Epidermal melanocyte (primary cell): ENCODE results near the gene FANCI.

Source experiments
- DNase-seq: peaks from one replicate; pipeline ENCODE4 v3.0.0; 2011; ENCODE audit warnings: low spot score; ENCODE audit not compliant: insufficient read length

The FANCI gene

DNA sequence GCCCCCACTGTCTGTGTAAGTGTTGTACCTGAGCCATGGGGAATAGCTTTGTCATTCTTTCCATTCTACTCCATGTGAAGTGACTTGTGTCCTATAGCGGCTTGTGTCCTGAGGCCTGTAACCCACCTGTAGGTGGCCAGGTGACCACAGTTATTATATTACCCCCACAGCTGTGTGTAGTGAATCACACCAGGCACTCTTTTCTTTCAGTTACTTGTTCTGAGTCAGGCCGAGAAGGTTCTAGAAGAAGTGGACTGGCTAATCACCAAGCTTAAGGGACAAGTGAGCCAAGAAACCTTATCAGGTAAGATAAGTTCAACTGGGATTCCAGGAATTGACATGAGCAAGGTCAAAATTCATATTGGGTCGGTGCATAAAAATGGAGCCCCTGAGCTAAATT lies 61.6 kb downstream of the FANCI start:
- DNase-seq = no peak

DNA sequence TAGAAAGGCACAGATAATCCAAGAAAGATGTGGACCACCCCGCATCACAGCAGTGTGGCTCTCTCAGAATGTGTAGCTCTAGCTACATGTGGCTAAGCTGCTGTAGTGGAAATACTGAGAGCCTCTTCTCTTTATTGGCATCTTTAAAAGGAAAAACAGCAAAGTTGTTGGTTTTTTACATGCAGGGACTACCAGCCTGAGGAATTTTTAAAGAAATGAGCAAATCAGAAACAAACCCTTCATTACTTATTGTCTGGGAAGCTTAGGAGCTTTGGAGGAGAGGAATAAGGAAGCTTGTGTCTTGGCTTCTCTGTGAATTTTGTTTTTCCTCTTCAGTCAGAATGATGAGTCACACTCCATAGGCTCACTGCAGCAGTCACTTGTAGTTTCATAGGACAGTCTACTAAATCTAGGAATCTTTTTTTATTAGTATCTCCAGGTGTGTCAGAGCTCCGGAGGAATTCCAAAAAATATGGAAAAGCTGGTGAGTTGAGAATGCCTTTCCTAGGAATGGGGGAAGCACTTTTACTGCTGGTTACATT lies 63.3 kb downstream of the FANCI start:
- no peak for DNase-seq

DNA sequence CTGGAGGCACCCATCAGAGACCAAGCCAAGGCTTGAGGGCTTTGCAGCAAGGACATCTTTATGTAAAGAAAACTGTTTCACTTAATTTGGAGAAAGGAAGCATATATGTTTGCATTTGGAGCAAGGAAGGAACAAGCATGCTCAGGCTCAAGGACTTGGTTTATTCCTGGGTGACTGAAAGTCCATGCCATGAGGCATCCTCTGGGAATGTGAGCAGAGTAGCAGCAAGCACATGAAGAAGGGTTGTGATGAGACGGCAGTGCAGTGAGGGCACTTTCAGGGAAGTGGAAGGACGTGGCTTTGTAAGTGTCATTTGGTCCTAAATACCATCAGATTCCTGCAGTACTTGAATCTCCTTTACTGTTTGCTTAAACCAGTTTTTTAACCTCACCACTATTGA lies 64.0 kb downstream of the FANCI start:
- no peak for DNase-seq

DNA sequence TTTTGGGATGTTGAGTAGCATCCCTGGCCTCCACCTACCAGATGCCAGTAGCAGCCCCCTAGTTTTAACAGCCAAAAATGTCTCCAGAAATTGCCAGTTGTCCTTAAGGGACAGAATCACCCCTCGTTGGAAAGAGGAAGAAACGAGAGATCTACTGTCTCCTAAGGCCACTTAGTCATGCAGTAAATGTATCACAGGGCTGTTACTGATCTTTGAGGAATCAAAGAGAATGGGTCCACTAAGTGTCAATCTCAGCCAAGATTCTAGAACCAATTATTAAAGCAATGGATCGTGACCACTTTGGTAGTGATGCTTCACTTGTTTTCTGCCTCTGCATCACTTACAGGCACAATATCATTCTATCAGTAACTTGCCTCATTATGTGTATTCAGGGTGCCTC lies 64.5 kb downstream of the FANCI start:
- no peak for DNase-seq

DNA sequence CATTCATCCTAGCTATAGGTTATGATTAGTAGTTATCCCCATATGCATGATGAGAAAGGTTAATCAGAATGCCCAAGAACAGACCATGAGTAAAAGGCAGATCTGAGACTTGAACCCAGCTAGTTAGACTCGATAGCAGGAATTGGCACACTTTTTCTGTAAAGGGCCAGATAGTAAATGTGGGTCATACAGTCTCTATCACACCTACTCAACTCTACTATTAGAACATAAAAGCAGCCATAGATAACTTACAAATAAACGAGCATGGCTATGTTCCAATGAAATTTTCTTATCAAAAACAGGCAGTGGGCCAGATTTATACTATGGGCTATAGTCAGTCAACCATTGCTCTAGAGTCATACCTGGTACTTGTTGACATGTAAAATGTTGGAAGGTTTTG lies 66.2 kb downstream of the FANCI start:
- DNase-seq = no peak

DNA sequence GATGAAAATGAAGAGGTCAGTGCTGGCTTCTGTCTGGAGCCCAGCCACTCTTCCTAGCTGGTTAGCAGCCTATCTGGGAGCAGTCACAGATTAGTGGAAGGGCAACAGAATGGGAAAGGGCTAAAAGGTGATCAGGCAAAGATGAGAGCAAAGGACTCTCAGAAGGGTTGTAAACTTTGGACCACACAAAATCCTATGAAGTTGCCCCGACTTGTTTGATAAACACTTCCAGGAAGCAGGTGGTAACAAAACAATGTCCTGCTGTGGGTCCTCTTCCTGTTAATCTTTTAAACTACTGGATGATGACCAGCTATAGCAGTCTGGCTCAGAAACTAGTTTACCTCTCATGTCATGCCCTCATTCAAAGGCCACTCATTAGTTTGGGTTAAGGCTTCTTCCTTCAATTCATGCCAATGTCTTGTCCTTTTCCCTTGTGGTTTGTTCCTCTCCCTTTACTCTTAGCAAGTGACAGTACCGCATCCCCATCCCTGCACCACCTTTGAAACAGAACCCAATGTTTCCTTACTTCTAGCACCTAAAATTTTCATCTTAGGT lies 71.7 kb downstream of the FANCI start:
- no peak for DNase-seq

DNA sequence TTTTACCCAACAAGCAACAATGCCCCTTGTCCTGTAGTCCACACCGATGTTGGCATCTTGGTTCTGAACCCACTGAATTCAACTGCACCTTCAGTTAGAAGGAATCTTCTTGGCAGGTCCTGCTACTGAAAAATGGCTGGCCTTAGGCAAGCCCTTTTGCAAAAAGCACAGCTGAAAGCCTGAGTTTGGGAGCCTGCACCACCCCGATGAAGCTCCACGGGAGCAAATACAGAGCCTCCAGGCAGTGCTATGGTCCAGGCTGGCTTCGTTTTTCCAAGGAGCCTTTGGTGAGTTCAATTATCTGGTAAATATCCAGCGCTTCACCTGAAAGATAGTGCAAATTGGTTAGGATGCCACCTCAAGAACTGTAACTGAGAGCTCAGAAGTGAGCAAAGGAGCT lies 72.7 kb downstream of the FANCI start:
- no peak for DNase-seq

DNA sequence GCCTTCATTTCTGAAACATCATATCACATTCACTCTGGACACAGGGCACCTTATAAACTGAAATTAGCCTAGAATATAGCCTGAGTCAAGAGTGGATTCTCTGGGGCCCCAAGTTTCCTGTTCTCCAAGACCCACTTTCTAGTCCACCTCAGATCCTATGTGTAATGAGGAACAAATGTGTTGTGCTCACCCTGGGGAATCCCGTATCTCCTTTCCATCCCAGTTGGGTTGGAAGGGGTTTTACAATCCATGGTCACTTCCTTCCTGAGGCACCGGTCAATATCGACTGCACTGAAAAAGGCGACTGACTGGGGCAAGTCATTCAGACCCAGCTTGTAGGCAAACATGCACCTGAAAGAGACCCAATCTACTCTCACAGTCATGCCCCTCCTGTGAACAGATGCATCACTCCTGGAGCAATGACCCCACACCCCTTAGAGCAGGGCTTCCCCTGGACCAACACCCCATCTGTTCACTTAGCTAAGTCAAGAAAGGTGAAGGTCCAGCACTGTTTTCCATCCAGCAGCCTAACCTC lies 73.5 kb downstream of the FANCI start:
- no peak for DNase-seq

DNA sequence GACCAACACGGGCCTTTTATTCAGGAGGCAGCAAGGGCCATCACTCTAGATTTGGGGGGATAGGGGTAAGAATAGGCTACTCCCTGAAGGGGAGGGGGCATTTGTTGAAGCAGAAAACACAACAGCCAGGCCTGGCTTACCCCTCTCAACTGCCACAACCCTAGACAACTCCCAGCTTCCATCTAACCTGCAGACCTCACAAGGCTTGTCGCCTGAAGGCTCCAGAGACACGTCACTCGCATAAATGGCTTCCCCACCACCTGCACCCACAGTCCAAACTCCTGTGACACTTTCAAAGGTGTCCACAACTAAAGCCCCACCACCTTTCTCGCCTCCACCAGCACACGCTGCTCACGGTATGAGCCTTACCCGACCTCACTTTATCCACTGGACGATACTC lies 75.9 kb downstream of the FANCI start:
- no peak for DNase-seq

DNA sequence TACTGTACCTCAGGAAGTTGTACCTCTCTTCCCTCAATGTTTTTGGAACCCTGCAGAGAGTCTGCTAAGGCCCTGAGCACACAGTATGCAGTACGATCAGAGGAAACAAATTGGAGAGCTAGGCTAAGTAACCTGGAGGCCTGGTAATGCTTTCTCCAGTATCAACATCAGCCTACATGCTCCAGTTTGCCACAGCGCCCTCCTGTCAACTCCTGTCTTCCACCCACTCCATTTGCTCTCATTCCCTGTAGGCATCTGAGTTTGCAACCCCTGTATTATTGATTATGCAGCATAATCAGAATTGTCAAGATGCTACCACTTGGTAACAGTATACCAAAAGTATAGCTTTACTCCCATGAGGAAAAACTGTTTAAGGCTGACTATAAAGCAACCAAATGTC lies 76.4 kb downstream of the FANCI start:
- no peak for DNase-seq

DNA sequence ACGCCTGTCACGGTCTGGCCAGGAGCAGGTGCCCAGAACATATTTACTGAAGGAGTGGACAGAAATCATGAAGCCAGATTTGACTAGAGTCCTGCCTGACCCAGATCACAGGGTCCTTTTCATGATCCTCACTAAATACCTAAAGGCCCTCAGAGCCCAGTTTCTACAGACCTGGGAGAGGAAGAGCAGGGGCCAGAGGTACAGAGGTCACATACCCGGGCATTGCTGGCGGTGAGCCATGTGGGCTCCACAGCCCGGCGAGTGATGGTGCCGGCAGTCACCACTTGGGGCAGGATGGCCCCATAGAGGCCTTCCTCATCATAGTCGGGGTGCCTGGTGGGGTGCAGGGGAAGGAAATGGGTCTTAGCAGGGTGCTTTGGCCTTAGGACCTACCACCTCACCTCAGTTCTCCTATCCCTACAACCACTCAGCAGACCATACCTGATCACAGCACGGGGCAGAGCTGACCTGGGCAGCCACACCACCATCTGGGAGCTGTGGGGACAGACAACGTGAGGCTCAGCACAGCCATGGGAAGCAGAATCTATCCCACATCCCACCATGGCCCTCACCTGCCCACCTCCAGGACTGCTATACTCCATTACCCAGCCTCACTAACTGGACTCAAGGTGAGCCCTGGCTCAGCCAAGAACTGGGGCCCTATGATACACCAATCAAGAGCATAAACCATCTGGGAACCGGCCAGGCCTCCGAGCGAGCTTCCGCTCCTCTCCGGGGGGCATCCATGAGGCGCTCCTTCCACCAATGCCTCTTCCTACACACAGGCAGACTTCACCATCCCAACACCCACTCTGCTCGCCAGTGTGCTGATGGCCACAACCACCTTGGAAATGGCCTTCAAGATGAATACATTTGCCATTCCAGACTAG lies 78.0 kb downstream of the FANCI start:
- DNase-seq = no peak

DNA sequence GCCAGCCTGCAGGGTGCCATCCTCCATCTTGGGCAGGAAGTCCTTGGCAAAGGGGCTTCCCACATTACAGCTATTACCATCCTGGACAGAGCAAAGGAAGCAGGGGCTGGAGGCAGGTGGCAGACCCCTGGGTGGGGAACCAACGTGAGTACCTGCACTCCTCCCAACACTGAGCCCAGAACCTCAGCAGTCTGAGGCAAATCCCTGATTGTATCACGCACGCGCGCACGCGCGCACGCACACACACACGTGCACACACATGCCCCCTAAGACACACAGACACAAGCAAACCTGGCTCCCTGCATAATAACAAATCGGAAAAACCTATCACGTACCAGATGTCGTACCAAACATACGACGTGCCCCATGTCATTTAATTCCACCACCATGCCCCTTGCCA lies 79.0 kb downstream of the FANCI start:
- no peak for DNase-seq

DNA sequence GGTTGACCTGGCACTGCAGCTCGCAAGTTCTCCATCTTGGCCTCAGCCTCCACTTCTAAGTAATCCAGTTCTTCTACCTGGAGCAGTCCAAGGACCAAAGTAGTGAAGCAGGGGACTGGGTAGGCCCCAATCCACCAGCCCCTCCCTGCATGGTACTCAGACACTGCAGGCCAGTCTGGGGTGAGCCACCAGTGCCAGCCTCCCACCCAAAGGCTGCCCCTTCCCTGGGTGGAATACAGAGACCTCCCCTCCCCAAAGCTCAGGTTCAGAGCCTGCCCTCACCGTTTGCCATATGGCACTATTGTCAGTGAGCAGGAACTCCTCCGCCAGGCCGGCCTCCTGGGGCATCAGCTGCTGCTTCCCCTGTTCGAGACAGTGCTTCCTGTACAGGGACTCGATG lies 80.0 kb downstream of the FANCI start:
- no peak for DNase-seq

DNA sequence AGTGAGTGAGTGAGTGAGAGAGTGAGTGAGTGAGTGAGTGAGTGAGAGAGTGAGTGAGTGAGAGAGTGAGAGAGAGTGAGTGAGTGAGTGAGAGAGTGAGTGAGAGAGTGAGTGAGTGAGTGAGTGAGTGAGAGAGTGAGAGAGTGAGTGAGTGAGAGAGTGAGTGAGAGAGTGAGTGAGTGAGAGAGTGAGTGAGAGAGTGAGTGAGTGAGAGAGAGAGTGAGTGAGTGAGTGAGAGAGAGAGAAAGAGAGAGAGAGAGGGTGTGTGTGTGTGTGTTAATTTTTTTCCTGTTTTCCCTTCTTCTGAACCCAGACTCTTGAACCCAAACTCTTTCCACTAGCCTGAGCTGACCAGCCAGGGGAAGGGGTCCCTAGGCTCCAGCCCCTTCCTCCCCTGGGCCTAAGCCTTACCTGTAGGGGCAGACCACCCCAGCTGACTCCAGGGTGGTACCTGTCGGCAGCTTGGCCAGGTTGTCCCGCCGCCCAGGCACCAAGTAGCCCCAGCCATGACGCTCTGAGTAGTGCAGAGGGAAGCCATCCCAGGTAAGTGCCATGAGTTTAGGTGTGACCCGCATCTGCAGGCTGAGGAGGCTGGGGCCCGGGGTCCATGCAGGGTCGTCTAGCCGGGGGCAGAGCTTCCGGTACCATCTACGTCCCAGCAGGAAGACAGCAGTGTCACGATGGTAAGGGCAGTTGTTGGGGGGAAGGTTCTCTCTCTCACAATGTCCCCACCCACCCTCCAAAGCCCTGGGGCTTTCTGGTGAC lies 81.4 kb downstream of the FANCI start:
- no peak for DNase-seq

DNA sequence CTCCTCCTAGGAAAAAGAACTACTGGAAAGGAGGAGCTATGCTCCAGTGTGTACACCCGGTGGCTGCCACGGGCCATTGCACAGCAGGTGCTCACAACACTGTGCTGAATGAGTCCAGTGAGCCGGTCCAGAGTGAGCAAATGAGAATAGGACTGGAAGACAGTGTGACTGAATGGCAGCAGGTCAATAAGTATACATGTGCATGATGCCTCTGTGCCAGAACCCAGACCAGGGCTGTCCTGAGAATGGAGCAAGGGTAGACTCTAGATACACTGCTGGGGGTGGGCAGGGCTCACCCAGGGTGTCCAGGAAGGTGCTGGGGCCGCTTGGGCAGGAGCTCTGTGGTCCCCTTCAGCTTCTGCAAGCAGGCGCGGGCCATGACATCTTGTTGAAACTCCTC lies 82.5 kb downstream of the FANCI start:
- no peak for DNase-seq

DNA sequence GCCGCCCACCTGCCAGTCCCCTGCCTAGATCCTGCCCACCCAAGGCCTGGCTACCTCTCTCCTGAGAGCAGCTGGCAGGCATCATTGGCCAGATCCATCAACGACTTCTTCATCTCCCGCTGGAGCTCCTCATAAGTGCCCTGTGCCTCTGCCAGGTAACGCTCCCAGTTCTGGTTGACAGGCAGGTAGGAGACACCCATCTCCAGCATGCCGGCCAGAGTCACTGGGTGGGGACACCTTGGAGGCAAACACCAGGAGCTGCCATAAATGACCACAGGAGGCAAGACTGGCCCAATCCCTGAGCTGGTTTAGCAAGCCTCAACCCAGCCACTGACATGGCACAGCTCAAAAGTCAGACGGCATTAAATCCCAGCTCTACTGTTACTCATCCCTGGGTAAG lies 83.3 kb downstream of the FANCI start:
- no peak for DNase-seq

DNA sequence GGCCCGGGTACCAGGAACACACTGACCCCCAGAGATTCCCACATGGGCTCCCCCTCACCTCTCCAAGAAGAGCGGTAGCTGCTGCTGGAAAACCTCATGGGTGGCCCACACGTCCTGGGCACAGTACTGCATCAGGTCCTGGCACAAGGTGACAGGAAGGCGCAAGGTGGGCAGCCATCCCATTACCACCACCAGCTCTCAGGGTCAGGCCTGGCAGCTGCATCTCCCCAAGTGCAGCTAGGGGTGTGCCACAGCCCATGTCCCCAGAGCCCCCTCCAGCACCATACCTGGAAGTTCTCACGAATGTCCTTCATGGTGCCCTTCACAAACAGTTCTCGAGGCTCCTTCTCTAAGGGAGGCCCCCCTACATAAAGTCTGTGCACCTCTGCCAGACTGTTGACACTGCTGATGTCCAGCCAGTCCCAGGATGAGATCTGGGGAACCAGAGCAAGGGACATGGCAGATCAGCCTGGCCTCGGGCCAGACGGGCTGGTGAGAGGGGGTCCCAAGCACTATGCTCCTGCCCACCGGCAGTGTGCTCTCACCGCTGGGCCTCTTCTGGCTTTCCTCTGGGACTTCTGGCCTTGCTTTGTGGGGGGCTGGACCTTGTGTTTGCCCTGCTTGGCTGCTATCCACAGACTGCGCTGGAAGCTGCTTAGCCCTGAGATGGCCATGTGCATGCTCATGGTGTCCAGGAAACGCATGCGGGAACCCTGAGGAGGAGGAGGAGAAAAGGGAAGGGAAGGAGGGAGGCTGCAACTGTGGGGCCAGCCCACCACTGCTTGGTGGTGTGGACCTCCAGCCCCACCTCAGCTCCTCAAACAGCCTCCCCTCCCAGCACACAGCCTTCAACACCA lies 84.8 kb downstream of the FANCI start:
- DNase-seq = no peak

DNA sequence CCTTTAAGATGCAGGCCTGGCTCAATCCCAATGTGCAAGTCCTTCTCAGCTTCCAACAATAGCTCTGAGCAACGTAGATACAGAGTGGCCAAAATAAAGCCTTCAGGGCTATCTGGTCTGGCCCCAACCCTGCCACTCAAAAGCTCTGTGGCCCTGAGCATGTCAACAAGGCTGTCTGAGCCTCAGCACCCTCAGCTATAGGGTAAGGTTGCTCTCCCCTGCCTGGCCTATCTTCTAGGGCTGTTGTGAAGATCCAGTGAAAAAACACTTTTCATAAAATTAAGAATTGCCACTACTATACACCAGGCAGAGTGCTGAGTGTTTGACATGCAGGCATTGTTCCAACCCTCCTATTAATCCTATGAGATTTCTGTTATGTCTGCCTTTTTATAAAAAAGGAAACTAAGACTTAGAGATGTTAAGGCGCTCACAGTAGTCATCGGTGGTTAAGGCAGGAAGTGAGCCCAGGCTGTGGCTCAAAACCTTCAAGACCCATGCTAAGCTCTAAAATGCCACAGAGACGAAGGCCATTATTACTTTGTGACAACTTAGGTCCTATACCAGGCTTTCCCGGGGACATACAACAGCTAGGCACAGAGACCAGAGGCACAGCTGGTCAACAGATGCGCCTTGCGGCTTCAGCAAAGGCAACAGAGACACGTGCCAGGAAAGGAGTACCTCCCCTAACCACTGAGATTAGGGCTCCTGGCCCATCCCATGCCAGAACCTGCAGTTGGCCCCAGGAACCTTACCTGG lies 85.7 kb downstream of the FANCI start:
- no peak for DNase-seq

DNA sequence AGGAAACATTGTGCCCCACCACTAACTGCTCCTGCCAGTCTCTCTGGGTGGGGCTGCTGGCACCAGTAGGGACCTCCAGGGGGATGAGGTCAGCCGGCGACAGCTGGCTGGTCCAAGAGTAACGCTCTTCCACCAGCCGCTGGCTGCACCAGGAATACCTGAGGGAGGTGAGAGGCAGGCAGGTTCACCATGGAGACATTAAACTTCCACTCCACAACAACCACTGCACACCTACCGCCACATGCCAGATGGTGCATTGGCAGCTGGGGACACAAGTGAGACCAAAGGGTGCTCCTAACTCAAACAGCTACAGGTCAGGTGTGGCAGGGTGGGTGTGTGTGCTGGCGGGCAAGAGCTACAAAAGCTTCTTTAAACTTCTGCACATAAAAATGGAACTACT lies 86.3 kb downstream of the FANCI start:
- no peak for DNase-seq

DNA sequence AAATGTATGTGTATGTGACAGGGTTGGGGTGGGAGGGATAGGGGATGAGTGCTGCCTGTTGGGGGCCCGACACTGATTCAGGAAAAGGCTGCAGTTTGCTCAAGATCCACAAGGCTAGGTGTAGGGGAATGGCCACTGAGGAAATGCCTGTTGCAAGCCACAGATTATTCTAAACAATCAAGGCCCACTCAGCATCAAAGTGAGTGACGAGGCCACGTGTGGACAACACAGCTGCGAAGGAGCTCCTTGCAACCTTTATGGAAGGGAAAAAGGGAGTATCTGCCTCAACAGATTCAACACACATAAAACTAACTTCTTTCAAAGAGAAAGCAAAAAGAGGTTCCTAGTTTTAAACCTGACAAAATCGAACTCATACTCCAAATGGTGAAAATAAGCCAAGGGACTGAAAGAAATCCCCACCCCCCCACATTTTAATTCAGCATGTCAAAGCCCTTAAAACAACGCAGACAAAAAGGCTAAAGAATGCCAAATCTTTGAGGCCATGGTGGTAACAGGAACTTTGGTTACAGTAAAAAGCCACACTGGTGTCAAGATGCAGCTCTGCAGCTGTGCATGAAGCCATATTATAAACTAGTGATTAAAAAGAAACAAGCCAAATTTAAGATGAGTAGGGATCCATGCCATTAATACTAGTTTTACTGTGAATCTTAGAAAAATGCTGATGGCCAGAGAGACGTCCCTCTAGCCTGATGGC lies 87.3 kb downstream of the FANCI start:
- no peak for DNase-seq
